GM23338 (cell line): ENCODE data around the gene STARD8.

Experiments used
- CREB1 ChIP-seq: fragments of 250-450 bp; sonication (Bioruptor Pico); IDR thresholded peaks from 2 replicates; pipeline ENCODE4 v1.5.0; 2020; ENCODE audit warnings: low read depth, mild to moderate bottlenecking, moderate library complexity
- CTCF ChIP-seq, 2 experiments: fragments of 200-600 bp in 1 of 2; sonication (generic) in 1 of 2; conservative IDR thresholded peaks; 2 replicates each; pipeline versions ENCODE4 v1.5.1 to v1.6.1; 2016 to 2017; ENCODE audit warnings: antibody characterized with exemption in 2 of 2, low read depth in 2 of 2, mild to moderate bottlenecking in 2 of 2, moderate library complexity in 1 of 2
- ETS1 ChIP-seq: IDR thresholded peaks from 2 replicates; pipeline ENCODE4 v1.6.1; 2016; ENCODE audit warnings: antibody characterized with exemption
- EZH2 ChIP-seq: fragments of 200-600 bp; sonication (generic); IDR thresholded peaks from one replicate; pipeline ENCODE4 v1.8.0; 2017; ENCODE audit warnings: antibody characterized with exemption, mild to moderate bottlenecking, low read depth; ENCODE audit not compliant: unreplicated experiment
- EZH2phosphoT487 ChIP-seq: fragments of 200-600 bp; sonication (generic); IDR thresholded peaks from one replicate; pipeline ENCODE4 v1.8.1; 2018; ENCODE audit warnings: antibody characterized with exemption; ENCODE audit not compliant: unreplicated experiment
- JUNB ChIP-seq: IDR thresholded peaks from one replicate; pipeline ENCODE4 v1.6.1; 2016; ENCODE audit warnings: antibody characterized with exemption; ENCODE audit not compliant: unreplicated experiment
- POLR2AphosphoS5 ChIP-seq: IDR thresholded peaks from 2 replicates; pipeline ENCODE4 v1.6.1; 2016; ENCODE audit warnings: antibody characterized with exemption, low read depth
- REST ChIP-seq: IDR thresholded peaks from one replicate; pipeline ENCODE4 v1.6.1; 2018; ENCODE audit warnings: antibody characterized with exemption; ENCODE audit not compliant: unreplicated experiment
- ZNF114 ChIP-seq: fragments of 250-450 bp; sonication (Bioruptor Pico); IDR thresholded peaks from 2 replicates; pipeline ENCODE4 v1.5.0; 2020; ENCODE audit warnings: mild to moderate bottlenecking, moderate library complexity
- ZNF331 ChIP-seq: fragments of 250-450 bp; sonication (Bioruptor Pico); IDR thresholded peaks from 2 replicates; pipeline ENCODE4 v1.5.0; 2020; ENCODE audit warnings: low read depth, mild to moderate bottlenecking, moderate library complexity
- ZNF462 ChIP-seq: fragments of 250-450 bp; sonication (Bioruptor Pico); IDR thresholded peaks from 2 replicates; pipeline ENCODE4 v1.5.0; 2020; ENCODE audit warnings: mild to moderate bottlenecking, moderate library complexity

GRCh38 chrX:68666580-68666979 is 19.1 kb downstream of the STARD8 start:
- TF ChIP-seq CTCF (conservative IDR thresholded peaks at IDR 0.05; ENCODE audit: low read depth in 2 of 2), result no peak
- no peak for TF ChIP-seq ZNF114 (CRISPR knock-in tag)
- TF ChIP-seq CREB1 (CRISPR knock-in tag), result no peak
- TF ChIP-seq ZNF462, result no peak
- no peak for TF ChIP-seq EZH2
- no peak for TF ChIP-seq JUNB
- no peak for TF ChIP-seq EZH2phosphoT487
- no peak for TF ChIP-seq POLR2AphosphoS5
- TF ChIP-seq REST, result no peak
- no peak for TF ChIP-seq ETS1
- TF ChIP-seq ZNF331 (CRISPR knock-in tag), result no peak
